Fibroblast of the aortic adventitia (primary cell): ENCODE measurements around the gene NEK10. TPM values are rescaled to one million over a fixed set of nuclear protein-coding genes. Genes with fewer than 3 reads are reported as not detected.

Experiments
- DNase-seq: peaks from one replicate; pipeline ENCODE4 v3.0.0-alpha.2; 2010; ENCODE audit warnings: low read depth
- H3K4me3 ChIP-seq: 2 replicates; pipeline ENCODE4 v1.5.1; 2011; ENCODE audit warnings: low read depth, mild to moderate bottlenecking, control low read depth, low read length, moderate library complexity
- total RNA-seq: library from RNA; depleted of rRNA; stranded (reverse); fragments of >200 nt; gene quantifications from 2 replicates; pipeline ENCODE4 v1.2.3, GENCODE V29; 2012; ENCODE audit warnings: low replicate concordance
- TF ChIP-seq, protein P1 (sequence below): IDR thresholded peaks from 2 replicates; pipeline ENCODE4 v1.5.1; 2011; ENCODE audit warnings: mild to moderate bottlenecking, low read length, control low read depth, inconsistent platforms; ENCODE audit not compliant: insufficient read depth

Gene NEK10
- total RNA-seq, 1 donor: 27.1 TPM

DNA sequence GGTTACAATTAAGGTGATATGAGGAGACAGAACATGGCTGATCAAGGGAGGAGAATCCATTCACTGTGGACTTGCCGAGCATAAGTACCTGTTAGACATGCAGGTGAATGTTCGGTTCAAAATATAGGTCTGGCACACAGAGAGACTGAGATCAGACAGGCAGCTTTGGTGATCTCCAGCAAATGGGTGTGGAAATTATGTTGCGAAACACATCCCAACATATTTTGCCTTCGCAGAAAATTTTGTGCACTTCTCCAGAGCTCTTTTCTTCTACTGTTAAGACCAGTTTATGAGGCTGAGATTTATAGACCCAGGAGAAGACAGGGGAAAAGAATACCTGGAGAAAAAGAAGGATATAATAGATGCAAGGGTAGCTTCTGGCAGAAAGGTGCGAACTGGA lies 183.2 kb downstream of the NEK10 start:
- TF ChIP-seq, protein P1, sequence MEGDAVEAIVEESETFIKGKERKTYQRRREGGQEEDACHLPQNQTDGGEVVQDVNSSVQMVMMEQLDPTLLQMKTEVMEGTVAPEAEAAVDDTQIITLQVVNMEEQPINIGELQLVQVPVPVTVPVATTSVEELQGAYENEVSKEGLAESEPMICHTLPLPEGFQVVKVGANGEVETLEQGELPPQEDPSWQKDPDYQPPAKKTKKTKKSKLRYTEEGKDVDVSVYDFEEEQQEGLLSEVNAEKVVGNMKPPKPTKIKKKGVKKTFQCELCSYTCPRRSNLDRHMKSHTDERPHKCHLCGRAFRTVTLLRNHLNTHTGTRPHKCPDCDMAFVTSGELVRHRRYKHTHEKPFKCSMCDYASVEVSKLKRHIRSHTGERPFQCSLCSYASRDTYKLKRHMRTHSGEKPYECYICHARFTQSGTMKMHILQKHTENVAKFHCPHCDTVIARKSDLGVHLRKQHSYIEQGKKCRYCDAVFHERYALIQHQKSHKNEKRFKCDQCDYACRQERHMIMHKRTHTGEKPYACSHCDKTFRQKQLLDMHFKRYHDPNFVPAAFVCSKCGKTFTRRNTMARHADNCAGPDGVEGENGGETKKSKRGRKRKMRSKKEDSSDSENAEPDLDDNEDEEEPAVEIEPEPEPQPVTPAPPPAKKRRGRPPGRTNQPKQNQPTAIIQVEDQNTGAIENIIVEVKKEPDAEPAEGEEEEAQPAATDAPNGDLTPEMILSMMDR: no peak
- DNase-seq: no peak

DNA sequence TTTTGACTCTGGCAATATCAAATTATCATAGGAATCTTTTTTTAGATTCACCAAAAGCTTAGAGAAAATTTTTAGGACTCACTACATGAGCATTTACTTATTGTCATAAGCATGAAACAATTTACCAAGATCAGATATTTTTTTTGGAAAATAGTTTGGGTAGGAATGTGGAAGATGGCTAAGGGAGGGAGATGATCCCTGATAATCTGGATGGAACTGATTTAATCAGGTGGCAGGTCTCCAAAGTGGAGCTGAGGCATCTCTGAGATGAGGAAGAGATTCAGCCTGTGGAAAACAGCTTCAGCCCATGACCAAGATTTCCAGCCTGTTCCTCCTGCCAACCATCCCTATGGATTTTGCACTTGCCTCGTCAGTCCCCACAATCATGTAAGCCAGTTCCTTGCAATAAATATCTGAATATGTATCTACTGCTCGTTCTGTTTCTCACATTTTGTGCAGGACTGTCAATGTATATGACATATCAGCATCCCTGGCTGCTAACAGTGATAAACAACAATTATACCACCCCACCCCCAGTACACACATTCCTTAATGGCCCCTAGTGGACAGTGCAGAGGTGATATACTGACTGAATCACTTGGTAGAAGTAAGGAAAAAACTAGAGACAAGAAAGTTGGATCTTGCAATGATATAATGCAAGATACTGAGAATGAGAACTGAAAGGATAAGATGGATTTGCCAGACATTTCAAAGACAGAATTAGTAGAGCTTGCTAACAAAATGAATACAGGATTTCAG lies 183.8 kb downstream of the NEK10 start:
- DNase-seq: no peak
- no peak overlapping the region for H3K4me3 ChIP-seq
- TF ChIP-seq, protein P1: no peak

More for the DNA sequence above, 183.2 kb downstream of the NEK10 start:
- H3K4me3 ChIP-seq: no peak overlapping the region

DNA sequence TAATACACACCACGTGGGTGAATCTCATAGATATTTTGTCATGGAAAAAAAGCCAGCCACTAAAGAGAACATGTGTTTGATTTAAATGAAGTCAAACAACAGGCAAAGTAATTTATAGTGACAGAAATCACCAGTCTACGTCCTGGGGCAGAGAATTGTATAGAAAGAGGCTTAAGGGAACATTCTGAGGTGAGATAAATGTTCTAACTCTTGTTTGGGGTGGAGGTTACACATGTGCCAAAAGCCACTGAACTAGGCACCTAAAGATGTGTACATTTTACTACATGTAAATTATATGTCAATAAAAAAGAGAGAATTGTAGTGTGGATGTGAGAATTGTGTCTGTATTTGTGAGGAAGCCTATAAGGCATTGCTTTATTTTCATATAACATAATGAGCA lies 184.9 kb downstream of the NEK10 start:
- DNase-seq: no peak
- TF ChIP-seq, protein P1: no peak
- H3K4me3 ChIP-seq: no peak overlapping the region

DNA sequence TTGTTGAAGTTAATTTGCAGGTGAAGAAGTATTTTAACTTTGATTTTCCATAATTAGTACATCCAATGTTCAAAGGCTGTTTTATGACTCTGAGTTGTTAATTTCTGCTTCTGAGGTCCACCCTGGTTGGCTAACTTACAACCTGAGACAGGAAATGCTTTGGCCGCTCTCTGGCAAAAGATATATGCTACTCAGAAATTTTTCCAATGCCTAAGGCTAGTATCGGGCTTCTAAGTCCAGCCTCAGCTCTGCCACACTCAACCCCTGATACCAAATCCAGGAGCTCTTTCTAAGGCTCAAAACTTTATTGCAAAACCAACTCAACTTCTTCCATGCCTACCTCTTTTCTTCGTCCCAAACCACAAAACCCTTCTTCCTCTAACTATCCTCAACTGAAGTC lies 192.9 kb downstream of the NEK10 start:
- H3K4me3 ChIP-seq: no peak overlapping the region
- no peak for DNase-seq
- TF ChIP-seq, protein P1: no peak

DNA sequence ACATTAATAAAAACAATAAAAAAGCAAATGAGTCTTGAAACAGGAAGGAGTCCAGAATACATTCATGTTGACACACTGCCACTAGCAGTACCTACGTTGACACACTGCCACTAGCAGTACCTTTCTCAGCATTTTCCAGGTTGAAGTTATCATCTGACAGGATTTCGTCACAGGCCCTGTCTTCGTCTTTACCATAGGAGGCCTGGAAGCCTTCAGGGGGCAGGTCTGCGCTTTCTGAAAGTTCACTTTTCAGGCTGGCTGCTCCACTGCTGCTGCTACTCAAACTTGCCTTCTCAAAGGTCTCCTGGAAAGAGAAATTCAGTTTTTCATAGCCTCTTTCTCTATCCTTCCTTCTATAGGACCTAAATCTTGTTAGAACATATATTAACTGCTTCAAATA lies 194.7 kb downstream of the NEK10 start:
- no peak overlapping the region for H3K4me3 ChIP-seq
- no peak for DNase-seq
- TF ChIP-seq, protein P1: no peak

DNA sequence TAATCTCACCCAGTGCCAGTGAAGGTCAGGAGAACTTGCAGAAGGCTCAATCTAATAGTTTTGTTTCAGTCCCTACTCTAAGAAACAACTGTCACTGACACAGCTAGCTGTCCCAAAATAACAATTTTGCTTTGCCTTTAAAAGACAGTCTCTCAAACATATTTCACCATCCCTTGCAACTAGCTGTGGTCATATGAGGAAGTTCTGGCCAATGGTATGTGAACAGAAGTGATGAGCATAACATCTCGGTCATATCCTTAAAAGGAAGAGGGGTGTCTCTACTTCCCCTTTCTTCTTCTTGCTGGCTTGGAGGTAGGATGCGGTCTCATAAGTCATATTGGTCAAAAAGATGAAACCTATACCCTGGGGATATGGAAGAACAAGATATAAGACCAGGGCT lies 198.1 kb downstream of the NEK10 start:
- TF ChIP-seq, protein P1: no peak
- H3K4me3 ChIP-seq: no peak overlapping the region
- no peak for DNase-seq

DNA sequence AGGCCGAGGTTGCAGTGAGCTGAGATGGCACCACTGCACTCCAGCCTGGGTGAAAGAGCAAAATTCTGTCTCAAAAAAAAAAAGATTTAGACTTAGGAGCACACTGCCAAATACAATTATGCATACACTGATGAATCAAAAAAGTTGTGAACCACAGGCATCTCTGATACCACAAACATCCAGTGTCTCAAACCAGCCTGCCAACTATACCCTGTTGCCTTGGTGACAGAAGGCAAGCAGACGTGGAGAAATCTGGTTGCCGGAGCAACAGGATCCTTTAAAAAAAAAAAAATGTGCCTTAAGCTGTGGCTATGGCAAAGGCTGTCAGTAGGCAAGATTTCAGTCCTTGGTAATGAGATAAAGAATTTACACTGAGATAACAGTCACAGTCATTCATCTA lies 202.3 kb downstream of the NEK10 start:
- H3K4me3 ChIP-seq: no peak overlapping the region
- TF ChIP-seq, protein P1: no peak
- peak; percentile 97 for DNase-seq
